Heart right ventricle (tissue), 16 donors: ENCODE data around the gene ARIH1. TPM values are rescaled to one million over a fixed set of nuclear protein-coding genes. Genes with fewer than 3 reads are reported as not detected.

Source experiments
- ATAC-seq, 8 donors: fragments of 200-7000 bp; cut with Tn5 transposase; one replicate each; pipeline ENCODE4 v1.9.1; 2020; ENCODE audit warnings: mild to moderate bottlenecking in 8 of 8, moderate library complexity in 8 of 8, moderate number of reproducible peaks in 1 of 8
- DNase-seq, 2 donors: peaks; one replicate each; pipeline ENCODE4 v3.0.0-alpha.2; 2020
- H3K27ac ChIP-seq, 10 donors: fragments of 200-600 bp; sonication (generic) in 2 of 10; one replicate each; pipeline versions ENCODE4 v1.5.0 to v1.8.0; 2020 to 2022; ENCODE audit warnings: mild to moderate bottlenecking in 3 of 10
- H3K27me3 ChIP-seq, 7 donors: fragments of 200-600 bp; one replicate each; pipeline ENCODE4 v1.8.0; 2021 to 2022; ENCODE audit warnings: mild to moderate bottlenecking in 2 of 7
- H3K36me3 ChIP-seq, 9 donors: fragments of 200-600 bp; sonication (generic) in 1 of 9; one replicate each; pipeline versions ENCODE4 v1.5.0 to v1.8.0; 2020 to 2022; ENCODE audit warnings: mild to moderate bottlenecking in 2 of 9
- H3K4me1 ChIP-seq, 9 donors: fragments of 200-600 bp; sonication (generic) in 1 of 9; one replicate each; pipeline versions ENCODE4 v1.5.0 to v1.8.0; 2020 to 2022; ENCODE audit warnings: mild to moderate bottlenecking in 4 of 9
- H3K4me3 ChIP-seq, 10 donors: fragments of 200-600 bp; sonication (generic) in 2 of 10; one replicate each; pipeline versions ENCODE4 v1.5.0 to v1.8.0; 2020 to 2022; ENCODE audit warnings: mild to moderate bottlenecking in 7 of 10, moderate library complexity in 2 of 10
- H3K9me3 ChIP-seq, 11 donors: fragments of 200-600 bp in 10 of 11; sonication (generic) in 2 of 11; one replicate each; pipeline versions ENCODE4 v1.5.0 to v1.8.0; 2013 to 2022; ENCODE audit warnings: mild to moderate bottlenecking in 2 of 11, control low read depth in 1 of 11, moderate library complexity in 1 of 11
- WGBS, 2 donors: extraction: QIAGEN DNeasy Blood & Tissue Kit; methylation state at CpG; one replicate each; pipeline ENCODE4 v1.1.7; 2013; ENCODE audit warnings: inconsistent platforms in 1 of 2; 5-methylcytosine and 5-hydroxymethylcytosine counted together
- intact Hi-C, 10 donors: fragments of 100-400 bp; cut with DNase I; formaldehyde crosslinking; loops; one replicate each; pipeline versions ENCODE4 v1.11.1 to v1.14.2; 2022
- polyA plus RNA-seq, 2 donors: library from polyadenylated mRNA; stranded (reverse); fragments of 200-250 nt; gene quantifications; one replicate each; pipeline ENCODE4 v1.2.3, GENCODE V29; 2013
- total RNA-seq, 10 donors: library from RNA; stranded (reverse); fragmentation: NEBNext Ultra II Directional in 3 of 10; extraction: Animal tissue kit (Norgen Biotek cat#: 25700) in 3 of 10; gene quantifications; one replicate each; pipeline versions ENCODE4 v1.2.1 to v1.2.4, GENCODE V29; 2021 to 2023
- TF ChIP-seq, protein P1 (sequence below), 9 donors: fragments of 200-600 bp; sonication (generic) in 2 of 9; IDR thresholded peaks; one replicate each; pipeline versions ENCODE4 v1.5.0 to v1.8.0; 2021 to 2022; ENCODE audit warnings: antibody characterized with exemption in 9 of 9, mild to moderate bottlenecking in 5 of 9, moderate library complexity in 1 of 9
- donor health status: Arrhythmogenic right ventricular cardiomyopathy.
- donor health status: ischemic (EF 13 %, LVEDD 7.1; RV severe dilation, severe dysfunction).
- donor health status: healthy with polysubstance abuse.
- donor health status: DM: no; HTN: yes; CAD: no.
- donor health status: DM: no; HTN: no; CAD: no.
- donor health status: ischemic (EF 25% LVEDD 6.9; RV normal size, moderate dysfunction).
- donor health status: ischemic (EF 25% LVEDD 5.7; RV mildly dilated, moderate dysfunction).
- donor health status: healthy.
- donor health status: DM: yes; HTN: yes; CAD: no.
- donor health status: Ischemic cardiomyopathy.
- donor health status: ischemic (EF 35%, LVEDD 5.7; RV mildly dilated, moderate dysfunction).
- donor health status: nonischemic (EF 11% LVEDD 7.7; RV severe dilation, severe dysfunction).
- donor health status: DM: yes; HTN: yes; CAD: no.
- donor health status: PGD.
- donor health status: ischemic (EF 29% LVEDD 5.4; RV normal size, mild dysfunction).
- donor health status: nonischemic (EF 23%, LVEDD 6.1; RV moderate dilation, normal function).

ARIH1 gene
- total and polyA plus RNA-seq, 12 donors = 23.1 to 231 (median 182) TPM

GRCh38 chr15:72487070-72487797 is 13.1 kb downstream of the ARIH1 start:
- Histone ChIP-seq H3K36me3 (peaks cover 0 to 13% (median 0%) of the 10 kb centered on the region in 9 donors), H3K9me3 (peaks cover 0 to 6% (median 0%) of the 10 kb centered on the region in 11 donors), H3K27me3 (no peaks in the 10 kb centered on the region), H3K27ac (no peak overlapping the region), H3K4me3 (no peak overlapping the region), H3K4me1 (peaks cover 2 to 92% (median 70%) of the 10 kb centered on the region in 9 donors)
- intact Hi-C loops = loop anchor here in 1 of 10 donors (10.0 kb wide), 1 partner anchor 88 kb away; no protein-coding TSS in a partner anchor
- WGBS, 2 donors = 70 to 78% methylated on average over 1 of the region's 1 CpG
- peak in 1 of 8 donors; percentile 45 for ATAC-seq
- TF ChIP-seq, protein P1, sequence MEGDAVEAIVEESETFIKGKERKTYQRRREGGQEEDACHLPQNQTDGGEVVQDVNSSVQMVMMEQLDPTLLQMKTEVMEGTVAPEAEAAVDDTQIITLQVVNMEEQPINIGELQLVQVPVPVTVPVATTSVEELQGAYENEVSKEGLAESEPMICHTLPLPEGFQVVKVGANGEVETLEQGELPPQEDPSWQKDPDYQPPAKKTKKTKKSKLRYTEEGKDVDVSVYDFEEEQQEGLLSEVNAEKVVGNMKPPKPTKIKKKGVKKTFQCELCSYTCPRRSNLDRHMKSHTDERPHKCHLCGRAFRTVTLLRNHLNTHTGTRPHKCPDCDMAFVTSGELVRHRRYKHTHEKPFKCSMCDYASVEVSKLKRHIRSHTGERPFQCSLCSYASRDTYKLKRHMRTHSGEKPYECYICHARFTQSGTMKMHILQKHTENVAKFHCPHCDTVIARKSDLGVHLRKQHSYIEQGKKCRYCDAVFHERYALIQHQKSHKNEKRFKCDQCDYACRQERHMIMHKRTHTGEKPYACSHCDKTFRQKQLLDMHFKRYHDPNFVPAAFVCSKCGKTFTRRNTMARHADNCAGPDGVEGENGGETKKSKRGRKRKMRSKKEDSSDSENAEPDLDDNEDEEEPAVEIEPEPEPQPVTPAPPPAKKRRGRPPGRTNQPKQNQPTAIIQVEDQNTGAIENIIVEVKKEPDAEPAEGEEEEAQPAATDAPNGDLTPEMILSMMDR (IDR thresholded peaks at IDR 0.05) = no peak
- DNase-seq = no peak

GRCh38 chr15:72488558-72488957 is 14.4 kb downstream of the ARIH1 start:
- ATAC-seq (no peak), DNase-seq (no peak)
- H3K4me1 ChIP-seq = peaks cover 2 to 92% (median 73%) of the 10 kb centered on the region in 9 donors
- 95 to 97% methylated on average over 2 of the region's 2 CpGs for WGBS, 2 donors
- H3K4me3 ChIP-seq = no peak overlapping the region
- H3K36me3 ChIP-seq = peaks cover 0 to 8% (median 0%) of the 10 kb centered on the region in 9 donors
- intact Hi-C loops = loop anchor here in 1 of 10 donors (10.0 kb wide), 1 partner anchor 86 kb away; no protein-coding TSS in a partner anchor
- no peak overlapping the region for H3K27ac ChIP-seq
- H3K27me3 ChIP-seq = no peaks in the 10 kb centered on the region
- TF ChIP-seq, protein P1 (IDR thresholded peaks at IDR 0.05) = no peak
- H3K9me3 ChIP-seq = peaks cover 0 to 6% (median 0%) of the 10 kb centered on the region in 11 donors

- ATAC-seq (no peak), DNase-seq (no peak)
- intact Hi-C loops = loop anchor here in 1 of 10 donors (10.0 kb wide), 1 partner anchor 85 kb away; no protein-coding TSS in a partner anchor
- TF ChIP-seq, protein P1 (IDR thresholded peaks at IDR 0.05) = no peak
- Histone ChIP-seq H3K36me3 (peaks cover 0 to 8% (median 0%) of the 10 kb centered on the region in 9 donors), H3K27me3 (no peaks in the 10 kb centered on the region), H3K4me3 (no peak overlapping the region), H3K4me1 (peaks cover 2 to 100% (median 77%) of the 10 kb centered on the region in 9 donors), H3K27ac (no peak overlapping the region), H3K9me3 (peaks cover 0 to 3% (median 0%) of the 10 kb centered on the region in 11 donors)
- 83 to 89% methylated on average over 7 of the region's 7 CpGs for WGBS, 2 donors
These were observed 15.9 kb downstream of the ARIH1 start for GRCh38 chr15:72489943-72490554.

DNA sequence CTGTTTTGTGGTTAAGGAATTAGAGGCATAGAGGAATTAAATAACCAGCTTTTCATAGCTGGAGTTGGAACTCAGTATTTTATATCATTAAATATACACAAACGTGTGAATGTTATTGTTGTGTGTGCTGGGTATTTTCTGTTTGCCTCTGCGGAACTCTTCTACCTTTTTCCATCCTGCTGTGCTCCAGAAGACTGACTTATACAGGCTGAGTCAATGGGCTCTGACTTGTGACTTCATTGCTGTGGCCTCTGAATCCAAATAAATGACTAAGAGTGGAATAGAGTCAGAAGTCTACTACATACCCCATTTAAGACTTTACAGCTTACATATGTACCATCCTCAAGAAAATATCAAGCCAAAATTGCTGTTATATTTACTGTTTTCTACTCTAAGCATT is 17.6 kb downstream of the ARIH1 start:
- ATAC-seq (peak in 1 of 8 donors; percentile 63), DNase-seq (no peak)
- intact Hi-C loops = no loop called here
- Histone ChIP-seq H3K4me3 (no peak overlapping the region), H3K36me3 (peaks cover 0 to 8% (median 0%) of the 10 kb centered on the region in 9 donors), H3K27ac (no peak overlapping the region), H3K27me3 (no peaks in the 10 kb centered on the region), H3K4me1 (peaks cover 2 to 99% (median 62%) of the 10 kb centered on the region in 9 donors), H3K9me3 (no peaks in the 10 kb centered on the region)
- TF ChIP-seq, protein P1 (IDR thresholded peaks at IDR 0.05) = no peak
- WGBS, 2 donors = 26 to 31% methylated on average over 2 of the region's 2 CpGs
